ENCODE results near the gene FBF1.
A peak's percentile ranks its signal among the peaks of the same experiment; 100 is the strongest.

DNA sequence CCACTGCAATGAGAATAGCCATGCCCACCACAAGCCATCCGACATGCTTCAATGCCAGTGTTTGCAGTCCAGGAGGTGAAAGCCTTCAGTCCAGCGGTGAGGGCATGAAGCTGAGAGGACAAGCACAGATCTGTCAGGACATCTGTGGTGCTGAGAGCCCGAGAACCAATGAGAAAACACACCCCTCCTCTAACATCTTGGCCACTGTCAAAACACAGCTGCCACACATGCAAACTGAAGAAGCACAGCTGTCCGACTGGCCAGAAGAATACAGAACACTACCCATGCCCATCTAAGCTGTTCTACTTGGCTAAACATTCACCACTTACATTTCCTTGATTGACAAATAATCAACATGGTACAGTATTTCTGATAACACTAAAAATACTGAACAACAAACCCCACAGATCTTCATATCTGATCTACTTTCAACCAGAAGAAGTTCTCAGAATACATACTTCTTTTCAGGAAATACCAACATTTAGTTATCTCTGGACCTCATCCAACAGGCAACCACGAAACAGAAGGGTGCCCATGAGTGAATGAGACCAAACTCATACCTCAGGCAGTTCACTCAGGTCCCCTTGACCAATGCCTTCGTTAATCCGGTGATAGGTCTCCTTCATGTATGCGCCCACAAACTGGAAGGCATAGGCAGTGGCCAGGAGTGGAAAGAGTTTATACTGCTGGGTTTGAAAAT, 10.2 kb upstream of the FBF1 start:
- TF ChIP-seq POLR2A (IDR thresholded peaks at IDR 0.05; ENCODE audit: low read length) (no peak), GATA1 (IDR thresholded peaks at IDR 0.05; ENCODE audit: low read depth, low read length) (peak; percentile 13)

All from erythroblast (primary cell).